GM23338 (cell line): Measurements from ENCODE around the gene USP3. TPM values are rescaled to one million over a fixed set of nuclear protein-coding genes. Genes with fewer than 3 reads are reported as not detected.

Experiments used
- ATAC-seq: fragments of 200-7000 bp; cut with Tn5 transposase; 3 replicates; pipeline ENCODE4 v1.9.1; 2020
- DNase-seq: peaks from one replicate; pipeline ENCODE4 v3.0.0-alpha.2; 2015; ENCODE audit warnings: low spot score
- H2AFZ ChIP-seq: fragments of 200-600 bp; sonication (generic); 2 replicates; pipeline ENCODE4 v1.8.0; 2016; ENCODE audit warnings: antibody characterized with exemption, mild to moderate bottlenecking, moderate library complexity
- H3F3A ChIP-seq: fragments of 200-600 bp; sonication (generic); replicated peaks from 2 replicates; pipeline ENCODE4 v1.8.0; 2017; ENCODE audit warnings: antibody characterized with exemption, mixed run types, low read depth
- H3K27ac ChIP-seq: fragments of 200-600 bp; sonication (generic); 2 replicates; pipeline ENCODE4 v1.6.1; 2016; ENCODE audit warnings: low read depth
- H3K27me3 ChIP-seq: fragments of 200-600 bp; sonication (generic); 2 replicates; pipeline ENCODE4 v1.8.0; 2016; ENCODE audit warnings: mild to moderate bottlenecking, mixed run types, moderate library complexity; ENCODE audit not compliant: insufficient read depth
- H3K36me3 ChIP-seq: fragments of 200-600 bp; sonication (generic); 2 replicates; pipeline ENCODE4 v1.8.0; 2016; ENCODE audit warnings: mild to moderate bottlenecking; ENCODE audit not compliant: insufficient read depth
- H3K4me1 ChIP-seq: fragments of 200-600 bp; sonication (generic); 2 replicates; pipeline ENCODE4 v1.8.0; 2016; ENCODE audit warnings: mild to moderate bottlenecking, moderate library complexity; ENCODE audit not compliant: insufficient read depth
- H3K4me2 ChIP-seq: fragments of 200-600 bp; sonication (generic); 2 replicates; pipeline ENCODE4 v1.7.1; 2017; ENCODE audit warnings: mixed run types
- H3K4me3 ChIP-seq: fragments of 200-600 bp; sonication (generic); 2 replicates; pipeline ENCODE4 v1.6.1; 2016; ENCODE audit warnings: mixed run types
- H3K79me2 ChIP-seq: fragments of 200-600 bp; sonication (generic); replicated peaks from 2 replicates; pipeline ENCODE4 v1.8.0; 2017; ENCODE audit warnings: mild to moderate bottlenecking; ENCODE audit not compliant: insufficient read depth
- H3K9me2 ChIP-seq: fragments of 200-600 bp; sonication (generic); 2 replicates; pipeline ENCODE4 v1.8.0; 2017; ENCODE audit not compliant: insufficient read depth
- H4K20me1 ChIP-seq: fragments of 200-600 bp; sonication (generic); replicated peaks from 2 replicates; pipeline ENCODE4 v1.8.0; 2017; ENCODE audit warnings: mild to moderate bottlenecking; ENCODE audit not compliant: insufficient read depth
- H3K27ac Mint-ChIP-seq: 2 replicates; pipeline ENCODE4 v1.8.0; 2020; ENCODE audit warnings: inconsistent platforms, mild to moderate bottlenecking, moderate library complexity, mixed read lengths
- H3K27me3 Mint-ChIP-seq: 3 replicates; pipeline ENCODE4 v1.8.0; 2022; ENCODE audit warnings: low read depth, mild to moderate bottlenecking, moderate library complexity, mixed read lengths, inconsistent platforms; ENCODE audit not compliant: insufficient read depth, poor library complexity
- H3K36me3 Mint-ChIP-seq: 3 replicates; pipeline ENCODE4 v1.8.0; 2021; ENCODE audit warnings: low read depth, mild to moderate bottlenecking, inconsistent platforms, moderate library complexity, mixed read lengths
- H3K4me1 Mint-ChIP-seq: 3 replicates; pipeline ENCODE4 v1.8.0; 2020; ENCODE audit warnings: mild to moderate bottlenecking, inconsistent platforms, mixed read lengths
- H3K4me3 Mint-ChIP-seq: 3 replicates; pipeline ENCODE4 v1.8.0; 2021; ENCODE audit warnings: moderate library complexity, mild to moderate bottlenecking, inconsistent platforms, mixed read lengths
- H3K9me3 Mint-ChIP-seq: 3 replicates; pipeline ENCODE4 v1.8.0; 2020; ENCODE audit warnings: moderate library complexity, mild to moderate bottlenecking, inconsistent platforms, mixed read lengths
- ETS1 ChIP-seq: IDR thresholded peaks from 2 replicates; pipeline ENCODE4 v1.6.1; 2016; ENCODE audit warnings: antibody characterized with exemption
- EZH2phosphoT487 ChIP-seq: fragments of 200-600 bp; sonication (generic); IDR thresholded peaks from one replicate; pipeline ENCODE4 v1.8.1; 2018; ENCODE audit warnings: antibody characterized with exemption; ENCODE audit not compliant: unreplicated experiment
- NANOG ChIP-seq: IDR thresholded peaks from 2 replicates; pipeline ENCODE4 v1.6.1; 2016; ENCODE audit warnings: antibody characterized with exemption, borderline replicate concordance
- POLR2AphosphoS5 ChIP-seq: IDR thresholded peaks from 2 replicates; pipeline ENCODE4 v1.6.1; 2016; ENCODE audit warnings: antibody characterized with exemption, low read depth
- STAT1 ChIP-seq: IDR thresholded peaks from one replicate; pipeline ENCODE4 v1.6.1; 2016; ENCODE audit warnings: antibody characterized with exemption; ENCODE audit not compliant: unreplicated experiment
- ZNF462 ChIP-seq: fragments of 250-450 bp; sonication (Bioruptor Pico); IDR thresholded peaks from 2 replicates; pipeline ENCODE4 v1.5.0; 2020; ENCODE audit warnings: mild to moderate bottlenecking, moderate library complexity
- polyA plus RNA-seq: library from polyadenylated mRNA; unstranded; fragments of >200 nt; fragmentation: Nextera tagmentation; extraction: Ambion mirVana; gene quantifications from 2 replicates; pipeline ENCODE4 v1.2.1, GENCODE V29; 2016
- total RNA-seq: library from RNA; depleted of rRNA; stranded (reverse); fragments of >200 nt; shearing (Covaris generic); gene quantifications from 2 replicates; pipeline ENCODE4 v1.2.3, GENCODE V29; 2014

USP3 gene
- total and polyA plus RNA-seq, 2 experiments from 2014 or later: 9.7 to 9.9 TPM

- Mint-ChIP-seq H3K36me3 (no peaks in the 10 kb centered on the region), H3K27ac (no peak overlapping the region), H3K27me3 (peaks cover 19% of the 10 kb centered on the region), H3K4me3 (no peak overlapping the region), H3K9me3 (no peaks in the 10 kb centered on the region), H3K4me1 (peaks cover 45% of the 10 kb centered on the region)
- Histone ChIP-seq H3K79me2 (no peaks in the 10 kb centered on the region), H3K27ac (no peak overlapping the region), H3K9me2 (no peaks in the 10 kb centered on the region), H2AFZ (no peak overlapping the region), H3K4me2 (peak overlapping the region; percentile 40), H3F3A (peaks cover 10% of the 10 kb centered on the region), H4K20me1 (peaks cover 3% of the 10 kb centered on the region; the same call in 1 of the 2 replicates), H3K4me1 (peaks cover 47% of the 10 kb centered on the region), H3K4me3 (peak overlapping the region; percentile 31), H3K27me3 (peaks cover 85% of the 10 kb centered on the region), H3K36me3 (no peaks in the 10 kb centered on the region)
- ATAC-seq (peak; percentile 50), DNase-seq (no peak)
- no peak for TF ChIP-seq ZNF462 (CRISPR knock-in tag)
- no peak for TF ChIP-seq ETS1
- no peak for TF ChIP-seq EZH2phosphoT487
- no peak for TF ChIP-seq NANOG
- no peak for TF ChIP-seq POLR2AphosphoS5
- no peak for TF ChIP-seq STAT1
Measured at GRCh38 chr15:63495343-63495742, 9.1 kb upstream of the USP3 start.
